IMR-90 (cell line): ENCODE data around the gene SMARCD2. TPM values are rescaled to one million over a fixed set of nuclear protein-coding genes. Genes with fewer than 3 reads are reported as not detected.

Source experiments
- ATAC-seq: fragments of 200-7000 bp; cut with Tn5 transposase; 2 replicates; pipeline ENCODE4 v1.9.1; 2020; ENCODE audit warnings: low read depth, mild to moderate bottlenecking, moderate library complexity
- BruUV-seq: library from RNA; stranded (reverse); fragments of 400-500 nt; replicated peaks from 2 replicates; lab custom pipeline; 2021; lab: Mats Ljungman, UMichigan
- CTCF ChIA-PET: fragments of 300-600 bp; formaldehyde crosslinking; extraction: SDS; loops from one replicate; lab custom pipeline; 2021; ENCODE audit warnings: antibody characterized with exemption; lab: Yijun Ruan, JAX
- POLR2A ChIA-PET: fragments of 300-600 bp; sonication (Branson Sonifier 250); formaldehyde crosslinking; loops from one replicate; lab custom pipeline; 2022; ENCODE audit warnings: antibody characterized with exemption; ENCODE audit not compliant: unreplicated experiment; lab: Charles Lee
- DNase-seq: peaks from one replicate; pipeline ENCODE4 v3.0.0; 2013
- H2AFZ ChIP-seq: replicated peaks from 2 replicates; pipeline ENCODE3; 2013; ENCODE audit warnings: low read length, mild to moderate bottlenecking; ENCODE audit not compliant: poor library complexity
- H2AK5ac ChIP-seq: 2 replicates; pipeline ENCODE4 v1.6.1; 2013; ENCODE audit warnings: low read depth, low read length, inconsistent platforms
- H2AK9ac ChIP-seq: replicated peaks from 2 replicates; pipeline ENCODE3; 2013; ENCODE audit warnings: mild to moderate bottlenecking, low read depth, low read length, moderate library complexity; ENCODE audit not compliant: poor library complexity
- H2BK120ac ChIP-seq: 2 replicates; pipeline ENCODE4 v1.6.1; 2013; ENCODE audit warnings: low read depth, low read length, inconsistent platforms
- H2BK15ac ChIP-seq: 3 replicates; pipeline ENCODE4 v1.6.1; 2013; ENCODE audit warnings: low read depth, low read length, inconsistent platforms
- H2BK20ac ChIP-seq: 2 replicates; pipeline ENCODE4 v1.6.1; 2013; ENCODE audit warnings: low read depth, mild to moderate bottlenecking, inconsistent platforms, low read length, moderate library complexity
- H2BK5ac ChIP-seq: 2 replicates; pipeline ENCODE4 v1.6.1; 2013; ENCODE audit warnings: mild to moderate bottlenecking, low read depth, low read length, inconsistent platforms; ENCODE audit not compliant: poor library complexity, severe bottlenecking
- H3K14ac ChIP-seq: replicated peaks from 2 replicates; pipeline ENCODE4 v1.6.1; 2013; ENCODE audit warnings: low read depth, low read length, inconsistent platforms
- H3K18ac ChIP-seq: 2 replicates; pipeline ENCODE4 v1.6.1; 2013; ENCODE audit warnings: low read depth, low read length, control low read depth
- H3K23ac ChIP-seq: 2 replicates; pipeline ENCODE4 v1.6.1; 2013; ENCODE audit warnings: low read depth, low read length, inconsistent platforms
- H3K27ac ChIP-seq: 2 replicates; pipeline ENCODE4 v1.5.1; 2013; ENCODE audit warnings: mild to moderate bottlenecking, control low read depth, low read length; ENCODE audit not compliant: insufficient read depth
- H3K27me3 ChIP-seq: 2 replicates; pipeline ENCODE4 v1.6.1; 2013; ENCODE audit warnings: low read length; ENCODE audit not compliant: control insufficient read depth, insufficient read depth
- H3K36me3 ChIP-seq: 2 replicates; pipeline ENCODE4 v1.6.1; 2013; ENCODE audit warnings: low read length, mixed read lengths; ENCODE audit not compliant: control insufficient read depth, insufficient read depth
- H3K4ac ChIP-seq: 2 replicates; pipeline ENCODE4 v1.6.1; 2013; ENCODE audit warnings: low read depth, low read length, inconsistent platforms
- H3K4me1 ChIP-seq: 2 replicates; pipeline ENCODE4 v1.6.1; 2013; ENCODE audit warnings: low read length, mixed read lengths; ENCODE audit not compliant: control insufficient read depth, insufficient read depth
- H3K4me2 ChIP-seq: 2 replicates; pipeline ENCODE4 v1.6.1; 2013; ENCODE audit warnings: low read depth, mild to moderate bottlenecking, control low read depth, low read length, moderate library complexity
- H3K4me3 ChIP-seq: 2 replicates; pipeline ENCODE4 v1.5.1; 2013; ENCODE audit warnings: low read depth, mild to moderate bottlenecking, control low read depth, low read length, moderate library complexity; ENCODE audit not compliant: insufficient read depth
- H3K56ac ChIP-seq: 2 replicates; pipeline ENCODE4 v1.6.1; 2013; ENCODE audit warnings: low read length, inconsistent platforms; ENCODE audit not compliant: insufficient read depth; ENCODE audit errors: extremely low read depth
- H3K79me1 ChIP-seq, 2 experiments: 2 replicates each; pipeline ENCODE4 v1.6.1; 2013; ENCODE audit warnings: low read length in 2 of 2, inconsistent platforms in 1 of 2, low read depth in 1 of 2
- H3K9ac ChIP-seq: 2 replicates; pipeline ENCODE4 v1.6.1; 2013; ENCODE audit warnings: low read depth, low read length, control low read depth
- H3K9me1 ChIP-seq: 2 replicates; pipeline ENCODE4 v1.6.1; 2013; ENCODE audit warnings: low read length, inconsistent platforms; ENCODE audit not compliant: insufficient read depth
- H3K9me3 ChIP-seq: 2 replicates; pipeline ENCODE4 v1.6.1; 2013; ENCODE audit warnings: low read length; ENCODE audit not compliant: control insufficient read depth, insufficient read depth
- H4K20me1 ChIP-seq: 2 replicates; pipeline ENCODE4 v1.6.1; 2013; ENCODE audit warnings: low read length, inconsistent platforms; ENCODE audit not compliant: insufficient read depth
- H4K5ac ChIP-seq: 2 replicates; pipeline ENCODE4 v1.6.1; 2013; ENCODE audit warnings: mild to moderate bottlenecking, low read depth, low read length, control low read depth
- H4K8ac ChIP-seq, 2 experiments: 2 replicates each; pipeline ENCODE4 v1.6.1; 2013; ENCODE audit warnings: low read depth in 2 of 2, low read length in 2 of 2, control low read depth in 1 of 2, inconsistent platforms in 1 of 2
- H4K91ac ChIP-seq: 2 replicates; pipeline ENCODE4 v1.6.1; 2013; ENCODE audit warnings: low read depth, low read length, inconsistent platforms; ENCODE audit not compliant: insufficient read depth
- BHLHE40 ChIP-seq: fragments of 150-350 bp; IDR thresholded peaks from 2 replicates; pipeline ENCODE4 v1.6.1; 2016; ENCODE audit warnings: mild to moderate bottlenecking, low read depth, low read length
- CEBPB ChIP-seq: IDR thresholded peaks from 2 replicates; pipeline ENCODE4 v1.6.1; 2012; ENCODE audit warnings: low read depth, low read length, improper control_type of control experiment
- CHD1 ChIP-seq: IDR thresholded peaks from 2 replicates; pipeline ENCODE4 v1.6.1; 2012; ENCODE audit warnings: low read depth, low read length, improper control_type of control experiment
- CTCF ChIP-seq: conservative IDR thresholded peaks from 2 replicates; pipeline ENCODE4 v1.5.1; 2012; ENCODE audit warnings: mild to moderate bottlenecking, low read depth, low read length, improper control_type of control experiment
- ELK1 ChIP-seq: fragments of 150-350 bp; IDR thresholded peaks from 2 replicates; pipeline ENCODE4 v1.6.1; 2016; ENCODE audit warnings: low read depth, mild to moderate bottlenecking, low read length, moderate library complexity, borderline replicate concordance
- FOS ChIP-seq: fragments of 150-350 bp; IDR thresholded peaks from 2 replicates; pipeline ENCODE4 v1.6.1; 2016; ENCODE audit warnings: low read depth, low read length
- MAZ ChIP-seq: IDR thresholded peaks from 2 replicates; pipeline ENCODE4 v1.6.1; 2012; ENCODE audit warnings: low read depth, mild to moderate bottlenecking, low read length, improper control_type of control experiment, moderate library complexity, borderline replicate concordance
- MXI1 ChIP-seq: IDR thresholded peaks from 2 replicates; pipeline ENCODE4 v1.6.1; 2012; ENCODE audit warnings: low read depth, mild to moderate bottlenecking, low read length, moderate library complexity, borderline replicate concordance
- NFE2L2 ChIP-seq: fragments of 150-350 bp; IDR thresholded peaks from 2 replicates; pipeline ENCODE4 v1.6.1; 2016; ENCODE audit warnings: low read depth, mild to moderate bottlenecking, low read length
- POLR2A ChIP-seq: IDR thresholded peaks from 2 replicates; pipeline ENCODE4 v1.6.1; 2012; ENCODE audit warnings: mild to moderate bottlenecking, low read depth, low read length
- RCOR1 ChIP-seq: IDR thresholded peaks from 2 replicates; pipeline ENCODE4 v1.6.1; 2012; ENCODE audit warnings: mild to moderate bottlenecking, low read length, improper control_type of control experiment; ENCODE audit not compliant: insufficient replicate concordance
- SMC3 ChIP-seq: fragments of 150-350 bp; IDR thresholded peaks from 2 replicates; pipeline ENCODE4 v1.6.1; 2016; ENCODE audit warnings: low read depth, mild to moderate bottlenecking, antibody characterized with exemption, low read length, moderate library complexity
- WGBS, 2 experiments: methylation state at CpG; one replicate each; pipeline versions ENCODE4 v1.1.5 to v1.1.7; 2013; ENCODE audit warnings: missing lambda C conversion rate in 2 of 2; ENCODE audit not compliant: insufficient read length in 1 of 2; ENCODE audit errors: extremely low coverage in 2 of 2; 5-methylcytosine and 5-hydroxymethylcytosine counted together
- dilution Hi-C: fragments of 300-500 bp; cut with HindIII; formaldehyde crosslinking; loops from one replicate; pipeline ENCODE4 v1.14.3; 2018; ENCODE audit warnings: low sequenced_read_pairs; ENCODE audit not compliant: unreplicated experiment
- in situ Hi-C: fragments of 300-500 bp; cut with MboI; formaldehyde crosslinking; loops from 3 replicates; pipeline ENCODE4 v1.14.3; 2019; ENCODE audit warnings: low sequenced_read_pairs, inconsistent platforms, mixed read lengths
- intact Hi-C: fragments of 100-400 bp; cut with micrococcal nuclease; formaldehyde crosslinking; loops from 2 replicates; pipeline ENCODE4 v1.10.0; 2022
- polyA plus RNA-seq, 3 experiments: library from polyadenylated mRNA; depleted of rRNA; stranded (reverse); fragments of >200 nt; gene quantifications; 2 replicates each; pipeline ENCODE4 v1.2.3, GENCODE V29; 2012; ENCODE audit warnings: low replicate concordance in 1 of 3
- total RNA-seq: library from RNA; depleted of rRNA; stranded (reverse); fragments of >200 nt; gene quantifications from 2 replicates; pipeline ENCODE4 v1.2.3, GENCODE V29; 2012
- TF ChIP-seq, protein P1 (sequence below): fragments of 150-350 bp; IDR thresholded peaks from 2 replicates; pipeline ENCODE4 v1.6.1; 2017; ENCODE audit warnings: mild to moderate bottlenecking, antibody characterized with exemption, low read length, low read depth

Gene SMARCD2
- total and polyA plus RNA-seq, 2 of the 4 experiments (the other 2 are of a cell fraction), result 56.9 to 91.2 TPM

- peak within 1 kb of the TSS; percentile 98 for H4K5ac ChIP-seq
- peak within 1 kb of the TSS; percentile 98 for H3K4ac ChIP-seq
- peak within 1 kb of the TSS; percentile 100 for H3K56ac ChIP-seq
- in situ Hi-C loops, result no loop called here
- H3K14ac ChIP-seq, result peak within 1 kb of the TSS; percentile 100
- DNase-seq (peak; percentile 93), ATAC-seq (peak; percentile 94)
- no peaks in the 10 kb centered on the region for H3K9me3 ChIP-seq
- BruUV-seq, result no TSS peak
- H3K4me1 ChIP-seq, result peaks cover 1% of the 10 kb centered on the region; the same call in 1 of the 2 replicates
- H3K4me3 ChIP-seq, result peak within 1 kb of the TSS; percentile 79
- peaks cover 33% of the 10 kb centered on the region for H4K20me1 ChIP-seq
- H2BK20ac ChIP-seq, result peak within 1 kb of the TSS; percentile 96
- H3K36me3 ChIP-seq, result peaks cover 63% of the 10 kb centered on the region
- POLR2A ChIA-PET, result interaction anchor here (1.0 kb wide), 1 partner anchor 53 kb away, joined by 5 read pairs; the partner anchor contains the start of genes CCDC47 and DDX42
- peak within 1 kb of the TSS; percentile 98 for H2AFZ ChIP-seq
- peak within 1 kb of the TSS; percentile 100 for H4K91ac ChIP-seq
- peaks cover 13% of the 10 kb centered on the region for H3K9me1 ChIP-seq
- H3K18ac ChIP-seq, result peak within 1 kb of the TSS; percentile 99
- H4K8ac ChIP-seq, result peak within 1 kb of the TSS; percentile 90 to 99
- peak within 1 kb of the TSS; percentile 94 for H3K9ac ChIP-seq
- intact Hi-C loops, result loop anchor here (2.0 kb wide), 1 partner anchor 22 kb away; no protein-coding TSS in a partner anchor
- dilution Hi-C loops, result no loop called here
- peak within 1 kb of the TSS; percentile 95 for H2AK5ac ChIP-seq
- CTCF ChIA-PET, result interaction anchor here (0.6 to 1.0 kb wide), 2 partner anchors 8 to 680 kb away, joined by 3 read pairs; partner anchors contain the start of gene CEP95
- H2BK5ac ChIP-seq, result peak within 1 kb of the TSS; percentile 97
- peak within 1 kb of the TSS; percentile 100 for H3K23ac ChIP-seq
- peak within 1 kb of the TSS; percentile 99 for H2BK120ac ChIP-seq
- H3K27ac ChIP-seq, result peak within 1 kb of the TSS; percentile 93
- peak within 1 kb of the TSS; percentile 99 for H2BK15ac ChIP-seq
- 0% methylated on average over 19 of the region's 58 CpGs; no CpG with 5 or more reads in 1 of the 2 experiments for WGBS, 2 experiments
- H3K79me1 ChIP-seq, result peaks cover 44 to 79% of the 10 kb centered on the region in 2 experiments
- H3K27me3 ChIP-seq, result no peaks in the 10 kb centered on the region
- H2AK9ac ChIP-seq, result peak within 1 kb of the TSS; percentile 99
- peak within 1 kb of the TSS; percentile 95 for H3K4me2 ChIP-seq
- TF ChIP-seq CTCF (peak; percentile 27), SMC3 (no peak), MAZ (no peak), FOS (0 out of 2 replicates have a peak, but pooled peaks have one; percentile 16), CHD1 (no peak), CEBPB (0 out of 2 replicates have a peak, but pooled peaks have one; percentile 23), RCOR1 (no peak), MXI1 (peak; percentile 84), NFE2L2 (peak; percentile 69; the same call in 1 of the 2 replicates), BHLHE40 (no peak), ELK1 (no peak), POLR2A (peak; percentile 88)
- TF ChIP-seq, protein P1, sequence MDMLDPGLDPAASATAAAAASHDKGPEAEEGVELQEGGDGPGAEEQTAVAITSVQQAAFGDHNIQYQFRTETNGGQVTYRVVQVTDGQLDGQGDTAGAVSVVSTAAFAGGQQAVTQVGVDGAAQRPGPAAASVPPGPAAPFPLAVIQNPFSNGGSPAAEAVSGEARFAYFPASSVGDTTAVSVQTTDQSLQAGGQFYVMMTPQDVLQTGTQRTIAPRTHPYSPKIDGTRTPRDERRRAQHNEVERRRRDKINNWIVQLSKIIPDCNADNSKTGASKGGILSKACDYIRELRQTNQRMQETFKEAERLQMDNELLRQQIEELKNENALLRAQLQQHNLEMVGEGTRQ, result no peak
Observed at GRCh38 chr17:63827002-63827800, 15.3 kb downstream of the SMARCD2 start, which contains the start of the genes FTSJ3 and PSMC5. TSS of gene FTSJ3 (minus strand) at chr17:63827663. CDS start at chr17:63826902, 761 bp downstream. TSS of gene PSMC5 (plus strand) at chr17:63827431. CDS start at chr17:63827491, 60 bp downstream.
